A673 (cell line): ENCODE data around the gene SCARB2. TPM values are rescaled to one million over a fixed set of nuclear protein-coding genes. Genes with fewer than 3 reads are reported as not detected.

Experiments used
- BruUV-seq: library from RNA; stranded (reverse); fragments of 400-500 nt; replicated peaks from 2 replicates; lab custom pipeline; 2021; lab: Mats Ljungman, UMichigan
- CTCF ChIA-PET: fragments of 300-600 bp; sonication (Branson Sonifier 250); formaldehyde crosslinking; loops from one replicate; lab custom pipeline; 2022; ENCODE audit warnings: antibody characterized with exemption; lab: Charles Lee
- POLR2A ChIA-PET: fragments of 300-600 bp; sonication (Branson Sonifier 250); formaldehyde crosslinking; loops from one replicate; lab custom pipeline; 2022; ENCODE audit warnings: antibody characterized with exemption; ENCODE audit not compliant: low non-redundant PET; lab: Charles Lee
- DNase-seq: peaks from one replicate; pipeline ENCODE4 v3.0.0-alpha.2; 2015; ENCODE audit warnings: low spot score
- H3K27ac ChIP-seq: fragments of 200-600 bp; sonication (generic); 2 replicates; pipeline ENCODE4 v1.5.1; 2016; ENCODE audit warnings: mixed run types, low read depth, mild to moderate bottlenecking, mixed read lengths, antibody characterized with exemption, low read length; ENCODE audit not compliant: poor library complexity, severe bottlenecking
- H3K27me3 ChIP-seq: fragments of 200-600 bp; sonication (generic); replicated peaks from 2 replicates; pipeline ENCODE4 v1.6.1; 2017; ENCODE audit warnings: mixed run types, low read depth, mild to moderate bottlenecking, mixed read lengths, antibody characterized with exemption, low read length; ENCODE audit not compliant: insufficient read depth, poor library complexity
- H3K36me3 ChIP-seq: fragments of 200-600 bp; sonication (generic); 2 replicates; pipeline ENCODE4 v1.6.1; 2016; ENCODE audit warnings: mixed run types, mild to moderate bottlenecking, mixed read lengths, antibody characterized with exemption, low read length; ENCODE audit not compliant: insufficient read depth, poor library complexity, severe bottlenecking
- H3K4me1 ChIP-seq: fragments of 200-600 bp; sonication (generic); 2 replicates; pipeline ENCODE4 v1.6.1; 2017; ENCODE audit warnings: mixed run types, mild to moderate bottlenecking, mixed read lengths, antibody characterized with exemption, low read length; ENCODE audit not compliant: insufficient read depth, poor library complexity, severe bottlenecking
- H3K4me3 ChIP-seq: fragments of 200-600 bp; sonication (generic); 2 replicates; pipeline ENCODE4 v1.5.1; 2016; ENCODE audit warnings: low read depth, mixed run types, mild to moderate bottlenecking, mixed read lengths, low read length; ENCODE audit not compliant: poor library complexity, severe bottlenecking
- H3K9me3 ChIP-seq: fragments of 200-600 bp; sonication (generic); 2 replicates; pipeline ENCODE4 v1.6.1; 2016; ENCODE audit warnings: mixed run types, low read depth, mild to moderate bottlenecking, mixed read lengths, antibody characterized with exemption, low read length; ENCODE audit not compliant: poor library complexity, severe bottlenecking
- CTCF ChIP-seq: fragments of 300-800, 200-600 bp; sonication (generic); conservative IDR thresholded peaks from 2 replicates; pipeline ENCODE4 v1.5.1; 2017; ENCODE audit warnings: low read depth, mild to moderate bottlenecking, antibody characterized with exemption, low read length, moderate library complexity, mixed read lengths
- EZH2 ChIP-seq: fragments of 200-600 bp; sonication (generic); IDR thresholded peaks from 2 replicates; pipeline ENCODE4 v1.6.1; 2017; ENCODE audit warnings: borderline replicate concordance, low read depth, mild to moderate bottlenecking, mixed read lengths, antibody characterized with exemption, low read length; ENCODE audit not compliant: poor library complexity, severe bottlenecking
- intact Hi-C: fragments of 100-400 bp; cut with micrococcal nuclease; formaldehyde crosslinking; loops from one replicate; pipeline ENCODE4 v1.10.0; 2022; ENCODE audit not compliant: unreplicated experiment
- total RNA-seq: library from RNA; stranded (reverse); gene quantifications from 2 replicates; pipeline ENCODE4 v1.2.3, GENCODE V29; 2021

Gene SCARB2
- total RNA-seq, 1 experiment from 2014 or later = 27.9 TPM

GRCh38 chr4:76256968-76257367 is 43.3 kb upstream of the SCARB2 start:
- no peak overlapping the region for H3K27ac ChIP-seq
- H3K4me3 ChIP-seq = no peak overlapping the region
- no peaks in the 10 kb centered on the region for H3K36me3 ChIP-seq
- no peak for TF ChIP-seq EZH2
- no peak for TF ChIP-seq CTCF
- DNase-seq = no peak
- no peaks in the 10 kb centered on the region for H3K9me3 ChIP-seq
- H3K4me1 ChIP-seq = no peaks in the 10 kb centered on the region
- ChIA-PET POLR2A (no interaction called here), CTCF (no interaction called here)
- peaks cover 18% of the 10 kb centered on the region for H3K27me3 ChIP-seq
- no TSS peak for BruUV-seq
- intact Hi-C loops = no loop called here

GRCh38 chr4:76256032-76256431 is 42.4 kb upstream of the SCARB2 start:
- Histone ChIP-seq H3K4me3 (no peak overlapping the region), H3K9me3 (no peaks in the 10 kb centered on the region), H3K36me3 (no peaks in the 10 kb centered on the region), H3K27ac (no peak overlapping the region), H3K4me1 (no peaks in the 10 kb centered on the region), H3K27me3 (peaks cover 27% of the 10 kb centered on the region)
- no TSS peak for BruUV-seq
- no peak for DNase-seq
- intact Hi-C loops = no loop called here
- TF ChIP-seq EZH2 (no peak), CTCF (no peak)
- ChIA-PET CTCF (no interaction called here), POLR2A (no interaction called here)

- CTCF ChIA-PET = no interaction called here
- no peak for DNase-seq
- intact Hi-C loops = no loop called here
- Histone ChIP-seq H3K27me3 (peaks cover 43% of the 10 kb centered on the region), H3K4me1 (no peaks in the 10 kb centered on the region), H3K4me3 (no peak overlapping the region), H3K36me3 (no peaks in the 10 kb centered on the region), H3K27ac (no peak overlapping the region), H3K9me3 (no peaks in the 10 kb centered on the region)
- BruUV-seq = no TSS peak
- POLR2A ChIA-PET = no interaction called here
- TF ChIP-seq EZH2 (no peak), CTCF (no peak)
Observed at GRCh38 chr4:76253511-76253910, 39.9 kb upstream of the SCARB2 start.
